GM12878 (cell line): ENCODE results near the gene YBX2. TPM values are rescaled to one million over a fixed set of nuclear protein-coding genes. Genes with fewer than 3 reads are reported as not detected.

Experiments
- ATAC-seq: fragments of 200-7000 bp; cut with Tn5 transposase; 3 replicates; pipeline ENCODE4 v1.9.1; 2020; ENCODE audit warnings: mild to moderate bottlenecking, moderate library complexity
- BruUV-seq: library from RNA; stranded (reverse); fragments of 400-500 nt; replicated peaks from 2 replicates; lab custom pipeline; 2021; lab: Mats Ljungman, UMichigan
- CTCF ChIA-PET: fragments of 300-600 bp; sonication (Branson Sonifier 250); formaldehyde crosslinking; extraction: SDS; loops from one replicate; lab custom pipeline; 2021; ENCODE audit warnings: inconsistent platforms; lab: Yijun Ruan, JAX
- POLR2A ChIA-PET: fragments of 350-600 bp; formaldehyde crosslinking; extraction: SDS; loops from one replicate; lab custom pipeline; 2021; ENCODE audit warnings: inconsistent platforms; lab: Charles Lee
- RAD21 ChIA-PET: fragments of 300-600 bp; sonication (Branson Sonifier 250); formaldehyde crosslinking; loops from one replicate; lab custom pipeline; 2023; ENCODE audit warnings: antibody characterized with exemption; ENCODE audit not compliant: unreplicated experiment; lab: Charles Lee
- SMC1A ChIA-PET: fragments of 300-600 bp; sonication (Branson Sonifier 250); formaldehyde crosslinking; loops from one replicate; lab custom pipeline; 2023; ENCODE audit not compliant: unreplicated experiment, uncharacterized antibody; lab: Charles Lee
- DNase-seq: peaks from one replicate; pipeline ENCODE4 v3.0.0-alpha.2; 2011; ENCODE audit warnings: low read depth, low spot score
- FAIRE-seq: peaks from 3 replicates; lab custom pipeline; 2011; peaks lifted over from hg19 to GRCh38; lab: Jason Lieb, UNC
- H2AFZ ChIP-seq: 2 replicates; pipeline ENCODE4 v1.6.0; 2011; ENCODE audit warnings: low read depth, low read length, control low read depth; ENCODE audit not compliant: control insufficient read depth
- H3K27ac ChIP-seq: 2 replicates; pipeline ENCODE4 v1.5.1; 2011; ENCODE audit warnings: control low read depth; ENCODE audit not compliant: control insufficient read depth, insufficient read depth
- H3K27me3 ChIP-seq, 2 experiments: replicated peaks in 1 of 2; 2 replicates each; pipeline versions ENCODE4 v1.6.0 to v1.6.1; 2011; ENCODE audit warnings: low read length in 1 of 2; ENCODE audit not compliant: control insufficient read depth in 2 of 2, insufficient read depth in 2 of 2
- H3K36me3 ChIP-seq, 2 experiments: 2 replicates each; pipeline ENCODE4 v1.5.1; 2011; ENCODE audit warnings: low read length in 1 of 2; ENCODE audit not compliant: control insufficient read depth in 2 of 2, insufficient read depth in 2 of 2
- H3K4me1 ChIP-seq: 2 replicates; pipeline ENCODE4 v1.6.1; 2011; ENCODE audit warnings: mild to moderate bottlenecking, low read length, moderate library complexity, mixed read lengths; ENCODE audit not compliant: control insufficient read depth, insufficient read depth
- H3K4me2 ChIP-seq: 2 replicates; pipeline ENCODE4 v1.6.0; 2011; ENCODE audit warnings: control low read depth; ENCODE audit not compliant: control insufficient read depth, insufficient read depth
- H3K4me3 ChIP-seq: fragments of 200-600 bp; sonication (generic); 2 replicates; pipeline ENCODE4 v1.5.1; 2016
- H3K79me2 ChIP-seq: 2 replicates; pipeline ENCODE4 v1.6.0; 2011; ENCODE audit warnings: low read length; ENCODE audit not compliant: control insufficient read depth, insufficient read depth
- H3K9ac ChIP-seq: 2 replicates; pipeline ENCODE4 v1.8.0; 2011; ENCODE audit warnings: low read length, control low read depth, mixed read lengths; ENCODE audit not compliant: control insufficient read depth, insufficient read depth
- H3K9me3 ChIP-seq: replicated peaks from 3 replicates; pipeline ENCODE4 v1.5.1; 2011; ENCODE audit warnings: mild to moderate bottlenecking, low read length; ENCODE audit not compliant: control insufficient read depth, insufficient read depth
- H4K20me1 ChIP-seq: 2 replicates; pipeline ENCODE4 v1.6.0; 2011; ENCODE audit not compliant: control insufficient read depth, insufficient read depth
- CBX3 ChIP-seq: fragments of 200-600 bp; sonication (generic); IDR thresholded peaks from 2 replicates; pipeline ENCODE4 v1.6.1; 2016; ENCODE audit warnings: low read depth, borderline replicate concordance
- CREM ChIP-seq: IDR thresholded peaks from 2 replicates; pipeline ENCODE4 v1.6.1; 2014; ENCODE audit warnings: antibody characterized with exemption, low read depth
- DPF2 ChIP-seq: fragments of 450-650 bp; IDR thresholded peaks from 2 replicates; pipeline ENCODE4 v1.6.1; 2017; ENCODE audit warnings: mild to moderate bottlenecking
- EZH2 ChIP-seq: IDR thresholded peaks from 2 replicates; pipeline ENCODE4 v1.6.1; 2012; ENCODE audit warnings: low read depth, mild to moderate bottlenecking, control low read depth, inconsistent platforms, low read length, borderline replicate concordance; ENCODE audit not compliant: control insufficient read depth
- LARP7 ChIP-seq: fragments of 450-650 bp; IDR thresholded peaks from 2 replicates; pipeline ENCODE4 v1.6.1; 2017; ENCODE audit warnings: mild to moderate bottlenecking
- MEF2B ChIP-seq: fragments of 450-650 bp; IDR thresholded peaks from 2 replicates; pipeline ENCODE4 v1.6.1; 2018; ENCODE audit warnings: mild to moderate bottlenecking, moderate library complexity; ENCODE audit not compliant: partially characterized antibody, poor library complexity, severe bottlenecking
- MTA3 ChIP-seq: IDR thresholded peaks from 2 replicates; pipeline ENCODE4 v1.6.1; 2012; ENCODE audit warnings: low read length, inconsistent platforms, borderline replicate concordance
- POLR2AphosphoS5 ChIP-seq: IDR thresholded peaks from 2 replicates; pipeline ENCODE4 v1.6.1; 2011; ENCODE audit warnings: mild to moderate bottlenecking, low read length, inconsistent platforms
- POU2F2 ChIP-seq: IDR thresholded peaks from 3 replicates; pipeline ENCODE4 v1.6.1; 2011; ENCODE audit warnings: low read depth, mild to moderate bottlenecking, low read length, borderline replicate concordance
- SREBF1 ChIP-seq: IDR thresholded peaks from 2 replicates; pipeline ENCODE4 v1.6.1; 2012; ENCODE audit warnings: mild to moderate bottlenecking, low read length
- TARDBP ChIP-seq: IDR thresholded peaks from 2 replicates; pipeline ENCODE4 v1.6.1; 2016; ENCODE audit warnings: borderline replicate concordance
- TBL1XR1 ChIP-seq: IDR thresholded peaks from 2 replicates; pipeline ENCODE4 v1.6.1; 2012; ENCODE audit warnings: low read depth, low read length, improper control_type of control experiment
- WRNIP1 ChIP-seq: IDR thresholded peaks from 2 replicates; pipeline ENCODE4 v1.6.1; 2011; ENCODE audit warnings: low read depth, low read length, improper control_type of control experiment, borderline replicate concordance
- YY1 ChIP-seq: IDR thresholded peaks from 2 replicates; pipeline ENCODE4 v1.6.1; 2011; ENCODE audit warnings: low read depth, mild to moderate bottlenecking, low read length
- ZNF207 ChIP-seq: fragments of 450-650 bp; IDR thresholded peaks from 2 replicates; pipeline ENCODE4 v1.6.1; 2014; ENCODE audit warnings: antibody characterized with exemption, mild to moderate bottlenecking, borderline replicate concordance
- ZNF622 ChIP-seq: fragments of 450-650 bp; IDR thresholded peaks from 2 replicates; pipeline ENCODE4 v1.6.1; 2017; ENCODE audit warnings: mild to moderate bottlenecking, inconsistent platforms
- WGBS: methylation state at CpG from one replicate; pipeline ENCODE4 v1.1.6; 2016; ENCODE audit warnings: low lambda C conversion rate; ENCODE audit not compliant: insufficient replicate concordance, insufficient coverage; ENCODE audit errors: missing lambda C conversion rate; 5-methylcytosine and 5-hydroxymethylcytosine counted together
- in situ Hi-C: fragments of 300-500 bp; cut with MboI; formaldehyde crosslinking; loops from 9 replicates; pipeline ENCODE4 v1.14.3; 2018; ENCODE audit warnings: mixed read lengths
- intact Hi-C: fragments of 100-400 bp; cut with micrococcal nuclease; formaldehyde crosslinking; loops from one replicate; pipeline ENCODE4 v1.14.2; 2022; ENCODE audit not compliant: unreplicated experiment
- polyA plus RNA-seq, 11 experiments: library from polyadenylated mRNA; depleted of rRNA in 4 of 11; unstranded in 6 of 11; stranded (reverse) in 5 of 11; fragments of >200 nt; fragmentation: Nextera tagmentation in 4 of 11; fragmentation: Illumina TruSeq in 1 of 11; extraction: Ambion mirVana in 4 of 11; extraction: Trizol in 1 of 11; gene quantifications; 1 replicate in 1 of 11; 2 replicates in 10 of 11; pipeline versions ENCODE4 v1.2.1 to v1.2.3, GENCODE V29; 2011 to 2016; ENCODE audit warnings: inconsistent platforms in 2 of 11, missing spikeins in 2 of 11, low read depth in 1 of 11
- total RNA-seq, 4 experiments: library from RNA; depleted of rRNA in 3 of 4; stranded (reverse); fragments of >200 nt in 3 of 4; fragmentation: Illumina TruSeq in 1 of 4; extraction: Trizol in 1 of 4; gene quantifications; 2 replicates each; pipeline versions ENCODE4 v1.2.1 to v1.2.3, GENCODE V29; 2013 to 2021
- TF ChIP-seq, protein P1 (sequence below): fragments of 450-650 bp; formaldehyde crosslinking; IDR thresholded peaks from 2 replicates; pipeline ENCODE4 v1.4.0; 2022; ENCODE audit warnings: mild to moderate bottlenecking, moderate library complexity
- TF ChIP-seq, protein P2 (sequence below): fragments of 450-650 bp; IDR thresholded peaks from 2 replicates; pipeline ENCODE4 v1.6.1; 2016; ENCODE audit warnings: mild to moderate bottlenecking

YBX2 gene
- total and polyA plus RNA-seq, 10 of the 15 experiments (the other 5 are each of a cell fraction or from before 2014, with no cell fraction given), result not detected

DNA sequence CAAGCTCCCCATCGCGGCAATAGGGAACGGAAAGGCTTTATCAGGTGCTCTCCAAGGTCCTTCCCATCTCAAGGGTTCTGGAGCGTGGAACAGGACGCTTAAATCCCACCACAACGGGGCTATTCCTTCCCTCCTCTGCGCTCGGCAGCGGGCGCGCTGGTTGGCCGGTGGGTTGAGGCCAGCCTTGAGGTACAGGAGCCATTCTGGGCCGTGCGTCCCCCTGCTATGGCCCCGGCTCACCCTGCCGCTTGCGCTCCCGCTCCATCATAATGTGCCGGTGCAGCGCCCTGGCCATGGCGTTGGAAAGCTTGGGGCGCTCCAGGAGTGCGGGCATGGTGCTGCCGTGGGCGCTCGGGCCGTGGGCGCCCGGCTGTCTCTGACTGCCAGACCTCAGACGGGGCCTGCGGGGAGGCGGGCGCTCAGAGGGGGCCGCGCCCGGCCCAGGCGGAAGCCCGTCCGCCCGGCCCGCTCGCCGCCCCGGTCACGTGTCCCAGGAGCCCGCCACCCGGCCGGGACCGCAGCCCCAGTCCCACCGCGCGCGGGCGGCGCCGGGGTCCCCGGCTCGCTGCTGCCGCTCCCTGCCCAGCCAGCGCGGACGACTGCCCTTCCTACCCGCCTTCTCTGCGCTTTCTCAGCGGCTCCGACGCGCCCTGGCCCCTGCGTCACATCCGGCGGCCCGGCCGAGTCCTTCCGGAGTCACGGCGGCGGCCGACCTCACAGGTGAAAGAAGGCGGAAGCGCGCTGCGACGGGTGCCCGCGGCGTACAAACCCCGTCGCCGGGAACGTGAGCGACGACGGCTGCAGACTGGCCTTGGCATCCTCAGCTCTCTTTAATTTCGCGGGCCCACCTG, 20.5 kb upstream of the YBX2 start, which contains the start of gene GPS2:
TSS of gene GPS2 (minus strand) at position 642 of the 851 bp plus-strand sequence. CDS start at position 334, 308 bp downstream.
- FAIRE-seq, result peak; percentile 65
- ChIA-PET RAD21 (interaction anchor here (1.0 kb wide), 1 partner anchor 15 kb away, joined by 3 read pairs; no protein-coding TSS in a partner anchor), POLR2A (interaction anchor here (0.6 to 1.6 kb wide), 6 partner anchors 14 to 962 kb away, joined by 3 to 11 read pairs (median 5); partner anchors contain the start of genes ACAP1 and NEURL4), SMC1A (interaction anchor here (0.8 to 1.4 kb wide), 4 partner anchors 15 to 183 kb away, joined by 3 to 5 read pairs (median 4); partner anchors contain the start of genes ACAP1 and NEURL4), CTCF (interaction anchor here (1.1 to 1.6 kb wide), 4 partner anchors 10 to 246 kb away, joined by 3 to 6 read pairs (median 4); no protein-coding TSS in a partner anchor)
- 2% methylated on average over 75 of the region's 95 CpGs for WGBS
- intact Hi-C loops (no loop called here), in situ Hi-C loops (no loop called here)
- no peak for DNase-seq
- BruUV-seq, result no TSS peak
- H3K4me2 ChIP-seq, result peak within 1 kb of the TSS; percentile 95
- H4K20me1 ChIP-seq, result peaks cover 13% of the 10 kb centered on the region
- peak within 1 kb of the TSS; percentile 84 for H3K4me3 ChIP-seq
- no peaks in the 10 kb centered on the region for H3K27me3 ChIP-seq
- peaks cover 34% of the 10 kb centered on the region for H3K79me2 ChIP-seq
- peak within 1 kb of the TSS; percentile 83 for H3K9ac ChIP-seq
- no peaks in the 10 kb centered on the region for H3K9me3 ChIP-seq
- peak within 1 kb of the TSS; percentile 76 for H2AFZ ChIP-seq
- peak; percentile 81 for ATAC-seq
- H3K36me3 ChIP-seq, result peaks cover 26 to 32% of the 10 kb centered on the region in 2 experiments
- peak within 1 kb of the TSS; percentile 86 for H3K27ac ChIP-seq
- peaks cover 19% of the 10 kb centered on the region; the same call in 1 of the 2 replicates for H3K4me1 ChIP-seq
- TF ChIP-seq LARP7 (peak; percentile 92), POLR2AphosphoS5 (peak; percentile 71; the same call in 1 of the 2 replicates), MEF2B (no peak), TARDBP (no peak), ZNF622 (no peak), DPF2 (peak; percentile 66), YY1 (peak; percentile 80), SREBF1 (peak; percentile 67), POU2F2 (0 out of 3 replicates have a peak, but pooled peaks have one; percentile 16), ZNF207 (no peak), CREM (peak; percentile 98), CBX3 (no peak), TBL1XR1 (peak; percentile 65; the same call in 1 of the 2 replicates), MTA3 (no peak), WRNIP1 (no peak), EZH2 (no peak)
- TF ChIP-seq, protein P1, sequence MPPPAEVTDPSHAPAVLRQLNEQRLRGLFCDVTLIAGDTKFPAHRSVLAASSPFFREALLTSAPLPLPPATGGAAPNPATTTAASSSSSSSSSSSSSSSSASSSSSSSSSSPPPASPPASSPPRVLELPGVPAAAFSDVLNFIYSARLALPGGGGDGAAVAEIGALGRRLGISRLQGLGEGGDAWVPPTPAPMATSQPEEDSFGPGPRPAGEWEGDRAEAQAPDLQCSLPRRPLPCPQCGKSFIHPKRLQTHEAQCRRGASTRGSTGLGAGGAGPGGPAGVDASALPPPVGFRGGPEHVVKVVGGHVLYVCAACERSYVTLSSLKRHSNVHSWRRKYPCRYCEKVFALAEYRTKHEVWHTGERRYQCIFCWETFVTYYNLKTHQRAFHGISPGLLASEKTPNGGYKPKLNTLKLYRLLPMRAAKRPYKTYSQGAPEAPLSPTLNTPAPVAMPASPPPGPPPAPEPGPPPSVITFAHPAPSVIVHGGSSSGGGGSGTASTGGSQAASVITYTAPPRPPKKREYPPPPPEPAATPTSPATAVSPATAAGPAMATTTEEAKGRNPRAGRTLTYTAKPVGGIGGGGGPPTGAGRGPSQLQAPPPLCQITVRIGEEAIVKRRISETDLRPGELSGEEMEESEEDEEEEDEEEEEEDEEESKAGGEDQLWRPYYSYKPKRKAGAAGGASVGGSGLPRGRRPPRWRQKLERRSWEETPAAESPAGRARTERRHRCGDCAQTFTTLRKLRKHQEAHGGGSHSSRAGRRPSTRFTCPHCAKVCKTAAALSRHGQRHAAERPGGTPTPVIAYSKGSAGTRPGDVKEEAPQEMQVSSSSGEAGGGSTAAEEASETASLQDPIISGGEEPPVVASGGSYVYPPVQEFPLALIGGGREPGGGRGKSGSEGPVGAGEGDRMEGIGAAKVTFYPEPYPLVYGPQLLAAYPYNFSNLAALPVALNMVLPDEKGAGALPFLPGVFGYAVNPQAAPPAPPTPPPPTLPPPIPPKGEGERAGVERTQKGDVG (CRISPR knock-in tag), result no peak
- TF ChIP-seq, protein P2, sequence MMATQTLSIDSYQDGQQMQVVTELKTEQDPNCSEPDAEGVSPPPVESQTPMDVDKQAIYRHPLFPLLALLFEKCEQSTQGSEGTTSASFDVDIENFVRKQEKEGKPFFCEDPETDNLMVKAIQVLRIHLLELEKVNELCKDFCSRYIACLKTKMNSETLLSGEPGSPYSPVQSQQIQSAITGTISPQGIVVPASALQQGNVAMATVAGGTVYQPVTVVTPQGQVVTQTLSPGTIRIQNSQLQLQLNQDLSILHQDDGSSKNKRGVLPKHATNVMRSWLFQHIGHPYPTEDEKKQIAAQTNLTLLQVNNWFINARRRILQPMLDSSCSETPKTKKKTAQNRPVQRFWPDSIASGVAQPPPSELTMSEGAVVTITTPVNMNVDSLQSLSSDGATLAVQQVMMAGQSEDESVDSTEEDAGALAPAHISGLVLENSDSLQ, result peak; percentile 53; the same call in 1 of the 2 replicates
